Measurements from ENCODE around the gene SLC37A2.

GRCh38 chr11:125063429-125064043 is 431 bp downstream of the SLC37A2 start:
- TF ChIP-seq SIN3A (IDR thresholded peaks at IDR 0.05; ENCODE audit: borderline replicate concordance, insufficient read depth, low read depth, low read length) (no peak), CTCF (IDR thresholded peaks at IDR 0.05) (no peak), TCF7L2 (IDR thresholded peaks at IDR 0.05; ENCODE audit: low read depth, low read length) (no peak), REST (IDR thresholded peaks at IDR 0.05; ENCODE audit: insufficient read depth in 1 of 2, low read depth in 2 of 2, low read length in 1 of 2) (no peak), POLR2AphosphoS5 (IDR thresholded peaks at IDR 0.05; ENCODE audit: low read depth, low read length) (no peak)

Data from Panc1 (cell line).